IMR-90 (cell line): ENCODE data around the gene PIPOX. TPM values are rescaled to one million over a fixed set of nuclear protein-coding genes. Genes with fewer than 3 reads are reported as not detected.

Source experiments
- ATAC-seq: fragments of 200-7000 bp; cut with Tn5 transposase; 2 replicates; pipeline ENCODE4 v1.9.1; 2020; ENCODE audit warnings: low read depth, mild to moderate bottlenecking, moderate library complexity
- BruUV-seq: library from RNA; stranded (reverse); fragments of 400-500 nt; replicated peaks from 2 replicates; lab custom pipeline; 2021; lab: Mats Ljungman, UMichigan
- CTCF ChIA-PET: fragments of 300-600 bp; formaldehyde crosslinking; extraction: SDS; loops from one replicate; lab custom pipeline; 2021; ENCODE audit warnings: antibody characterized with exemption; lab: Yijun Ruan, JAX
- POLR2A ChIA-PET: fragments of 300-600 bp; sonication (Branson Sonifier 250); formaldehyde crosslinking; loops from one replicate; lab custom pipeline; 2022; ENCODE audit warnings: antibody characterized with exemption; ENCODE audit not compliant: unreplicated experiment; lab: Charles Lee
- DNase-seq: peaks from one replicate; pipeline ENCODE4 v3.0.0; 2013
- H2AFZ ChIP-seq: replicated peaks from 2 replicates; pipeline ENCODE3; 2013; ENCODE audit warnings: low read length, mild to moderate bottlenecking; ENCODE audit not compliant: poor library complexity
- H2AK5ac ChIP-seq: 2 replicates; pipeline ENCODE4 v1.6.1; 2013; ENCODE audit warnings: low read depth, low read length, inconsistent platforms
- H2AK9ac ChIP-seq: replicated peaks from 2 replicates; pipeline ENCODE3; 2013; ENCODE audit warnings: mild to moderate bottlenecking, low read depth, low read length, moderate library complexity; ENCODE audit not compliant: poor library complexity
- H2BK120ac ChIP-seq: 2 replicates; pipeline ENCODE4 v1.6.1; 2013; ENCODE audit warnings: low read depth, low read length, inconsistent platforms
- H2BK15ac ChIP-seq: 3 replicates; pipeline ENCODE4 v1.6.1; 2013; ENCODE audit warnings: low read depth, low read length, inconsistent platforms
- H2BK20ac ChIP-seq: 2 replicates; pipeline ENCODE4 v1.6.1; 2013; ENCODE audit warnings: low read depth, mild to moderate bottlenecking, inconsistent platforms, low read length, moderate library complexity
- H2BK5ac ChIP-seq: 2 replicates; pipeline ENCODE4 v1.6.1; 2013; ENCODE audit warnings: mild to moderate bottlenecking, low read depth, low read length, inconsistent platforms; ENCODE audit not compliant: poor library complexity, severe bottlenecking
- H3K14ac ChIP-seq: replicated peaks from 2 replicates; pipeline ENCODE4 v1.6.1; 2013; ENCODE audit warnings: low read depth, low read length, inconsistent platforms
- H3K18ac ChIP-seq: 2 replicates; pipeline ENCODE4 v1.6.1; 2013; ENCODE audit warnings: low read depth, low read length, control low read depth
- H3K23ac ChIP-seq: 2 replicates; pipeline ENCODE4 v1.6.1; 2013; ENCODE audit warnings: low read depth, low read length, inconsistent platforms
- H3K27ac ChIP-seq: 2 replicates; pipeline ENCODE4 v1.5.1; 2013; ENCODE audit warnings: mild to moderate bottlenecking, control low read depth, low read length; ENCODE audit not compliant: insufficient read depth
- H3K27me3 ChIP-seq: 2 replicates; pipeline ENCODE4 v1.6.1; 2013; ENCODE audit warnings: low read length; ENCODE audit not compliant: control insufficient read depth, insufficient read depth
- H3K36me3 ChIP-seq: 2 replicates; pipeline ENCODE4 v1.6.1; 2013; ENCODE audit warnings: low read length, mixed read lengths; ENCODE audit not compliant: control insufficient read depth, insufficient read depth
- H3K4ac ChIP-seq: 2 replicates; pipeline ENCODE4 v1.6.1; 2013; ENCODE audit warnings: low read depth, low read length, inconsistent platforms
- H3K4me1 ChIP-seq: 2 replicates; pipeline ENCODE4 v1.6.1; 2013; ENCODE audit warnings: low read length, mixed read lengths; ENCODE audit not compliant: control insufficient read depth, insufficient read depth
- H3K4me2 ChIP-seq: 2 replicates; pipeline ENCODE4 v1.6.1; 2013; ENCODE audit warnings: low read depth, mild to moderate bottlenecking, control low read depth, low read length, moderate library complexity
- H3K4me3 ChIP-seq: 2 replicates; pipeline ENCODE4 v1.5.1; 2013; ENCODE audit warnings: low read depth, mild to moderate bottlenecking, control low read depth, low read length, moderate library complexity; ENCODE audit not compliant: insufficient read depth
- H3K56ac ChIP-seq: 2 replicates; pipeline ENCODE4 v1.6.1; 2013; ENCODE audit warnings: low read length, inconsistent platforms; ENCODE audit not compliant: insufficient read depth; ENCODE audit errors: extremely low read depth
- H3K79me1 ChIP-seq, 2 experiments: 2 replicates each; pipeline ENCODE4 v1.6.1; 2013; ENCODE audit warnings: low read length in 2 of 2, inconsistent platforms in 1 of 2, low read depth in 1 of 2
- H3K9ac ChIP-seq: 2 replicates; pipeline ENCODE4 v1.6.1; 2013; ENCODE audit warnings: low read depth, low read length, control low read depth
- H3K9me1 ChIP-seq: 2 replicates; pipeline ENCODE4 v1.6.1; 2013; ENCODE audit warnings: low read length, inconsistent platforms; ENCODE audit not compliant: insufficient read depth
- H3K9me3 ChIP-seq: 2 replicates; pipeline ENCODE4 v1.6.1; 2013; ENCODE audit warnings: low read length; ENCODE audit not compliant: control insufficient read depth, insufficient read depth
- H4K20me1 ChIP-seq: 2 replicates; pipeline ENCODE4 v1.6.1; 2013; ENCODE audit warnings: low read length, inconsistent platforms; ENCODE audit not compliant: insufficient read depth
- H4K5ac ChIP-seq: 2 replicates; pipeline ENCODE4 v1.6.1; 2013; ENCODE audit warnings: mild to moderate bottlenecking, low read depth, low read length, control low read depth
- H4K8ac ChIP-seq, 2 experiments: 2 replicates each; pipeline ENCODE4 v1.6.1; 2013; ENCODE audit warnings: low read depth in 2 of 2, low read length in 2 of 2, control low read depth in 1 of 2, inconsistent platforms in 1 of 2
- H4K91ac ChIP-seq: 2 replicates; pipeline ENCODE4 v1.6.1; 2013; ENCODE audit warnings: low read depth, low read length, inconsistent platforms; ENCODE audit not compliant: insufficient read depth
- BHLHE40 ChIP-seq: fragments of 150-350 bp; IDR thresholded peaks from 2 replicates; pipeline ENCODE4 v1.6.1; 2016; ENCODE audit warnings: mild to moderate bottlenecking, low read depth, low read length
- CEBPB ChIP-seq: IDR thresholded peaks from 2 replicates; pipeline ENCODE4 v1.6.1; 2012; ENCODE audit warnings: low read depth, low read length, improper control_type of control experiment
- CHD1 ChIP-seq: IDR thresholded peaks from 2 replicates; pipeline ENCODE4 v1.6.1; 2012; ENCODE audit warnings: low read depth, low read length, improper control_type of control experiment
- ELK1 ChIP-seq: fragments of 150-350 bp; IDR thresholded peaks from 2 replicates; pipeline ENCODE4 v1.6.1; 2016; ENCODE audit warnings: low read depth, mild to moderate bottlenecking, low read length, moderate library complexity, borderline replicate concordance
- FOS ChIP-seq: fragments of 150-350 bp; IDR thresholded peaks from 2 replicates; pipeline ENCODE4 v1.6.1; 2016; ENCODE audit warnings: low read depth, low read length
- MAFK ChIP-seq: IDR thresholded peaks from 2 replicates; pipeline ENCODE4 v1.6.1; 2012; ENCODE audit warnings: low read depth, low read length, improper control_type of control experiment
- MAZ ChIP-seq: IDR thresholded peaks from 2 replicates; pipeline ENCODE4 v1.6.1; 2012; ENCODE audit warnings: low read depth, mild to moderate bottlenecking, low read length, improper control_type of control experiment, moderate library complexity, borderline replicate concordance
- MXI1 ChIP-seq: IDR thresholded peaks from 2 replicates; pipeline ENCODE4 v1.6.1; 2012; ENCODE audit warnings: low read depth, mild to moderate bottlenecking, low read length, moderate library complexity, borderline replicate concordance
- NFE2L2 ChIP-seq: fragments of 150-350 bp; IDR thresholded peaks from 2 replicates; pipeline ENCODE4 v1.6.1; 2016; ENCODE audit warnings: low read depth, mild to moderate bottlenecking, low read length
- POLR2A ChIP-seq: IDR thresholded peaks from 2 replicates; pipeline ENCODE4 v1.6.1; 2012; ENCODE audit warnings: mild to moderate bottlenecking, low read depth, low read length
- RAD21 ChIP-seq: IDR thresholded peaks from 2 replicates; pipeline ENCODE4 v1.6.1; 2012; ENCODE audit warnings: low read length, improper control_type of control experiment
- RCOR1 ChIP-seq: IDR thresholded peaks from 2 replicates; pipeline ENCODE4 v1.6.1; 2012; ENCODE audit warnings: mild to moderate bottlenecking, low read length, improper control_type of control experiment; ENCODE audit not compliant: insufficient replicate concordance
- RFX5 ChIP-seq: IDR thresholded peaks from 2 replicates; pipeline ENCODE4 v1.8.0; 2012; ENCODE audit warnings: low read depth, mild to moderate bottlenecking, low read length, moderate library complexity
- SMC3 ChIP-seq: fragments of 150-350 bp; IDR thresholded peaks from 2 replicates; pipeline ENCODE4 v1.6.1; 2016; ENCODE audit warnings: low read depth, mild to moderate bottlenecking, antibody characterized with exemption, low read length, moderate library complexity
- WGBS, 2 experiments: methylation state at CpG; one replicate each; pipeline versions ENCODE4 v1.1.5 to v1.1.7; 2013; ENCODE audit warnings: missing lambda C conversion rate in 2 of 2; ENCODE audit not compliant: insufficient read length in 1 of 2; ENCODE audit errors: extremely low coverage in 2 of 2; 5-methylcytosine and 5-hydroxymethylcytosine counted together
- dilution Hi-C: fragments of 300-500 bp; cut with HindIII; formaldehyde crosslinking; loops from one replicate; pipeline ENCODE4 v1.14.3; 2018; ENCODE audit warnings: low sequenced_read_pairs; ENCODE audit not compliant: unreplicated experiment
- in situ Hi-C: fragments of 300-500 bp; cut with MboI; formaldehyde crosslinking; loops from 3 replicates; pipeline ENCODE4 v1.14.3; 2019; ENCODE audit warnings: low sequenced_read_pairs, inconsistent platforms, mixed read lengths
- intact Hi-C: fragments of 100-400 bp; cut with micrococcal nuclease; formaldehyde crosslinking; loops from 2 replicates; pipeline ENCODE4 v1.10.0; 2022
- polyA plus RNA-seq, 3 experiments: library from polyadenylated mRNA; depleted of rRNA; stranded (reverse); fragments of >200 nt; gene quantifications; 2 replicates each; pipeline ENCODE4 v1.2.3, GENCODE V29; 2012; ENCODE audit warnings: low replicate concordance in 1 of 3
- total RNA-seq: library from RNA; depleted of rRNA; stranded (reverse); fragments of >200 nt; gene quantifications from 2 replicates; pipeline ENCODE4 v1.2.3, GENCODE V29; 2012
- TF ChIP-seq, protein P1 (sequence below): fragments of 150-350 bp; IDR thresholded peaks from 2 replicates; pipeline ENCODE4 v1.6.1; 2017; ENCODE audit warnings: mild to moderate bottlenecking, antibody characterized with exemption, low read length, low read depth
- TF ChIP-seq, protein P2 (sequence below): conservative IDR thresholded peaks from 2 replicates; pipeline ENCODE4 v1.5.1; 2012; ENCODE audit warnings: mild to moderate bottlenecking, low read depth, low read length, improper control_type of control experiment

PIPOX gene
- total and polyA plus RNA-seq, 2 of the 4 experiments (the other 2 are of a cell fraction): 0.43 to 1.3 TPM

- Histone ChIP-seq H2AK9ac (no peak overlapping the region), H4K20me1 (no peaks in the 10 kb centered on the region; the same call in 1 of the 2 replicates), H3K4me2 (no peak overlapping the region), H3K4me3 (no peak overlapping the region), H2AFZ (no peak overlapping the region), H3K18ac (no peak overlapping the region), H3K9me1 (no peaks in the 10 kb centered on the region), H3K79me1 (no peaks in the 10 kb centered on the region), H4K5ac (no peak overlapping the region), H3K36me3 (no peaks in the 10 kb centered on the region), H3K9ac (no peak overlapping the region), H3K27me3 (peaks cover 32% of the 10 kb centered on the region), H3K23ac (no peak overlapping the region), H2BK5ac (no peak overlapping the region), H3K27ac (no peak overlapping the region), H4K8ac (no peak overlapping the region), H2BK15ac (no peak overlapping the region), H2BK20ac (no peak overlapping the region), H3K14ac (no peak overlapping the region), H3K9me3 (no peaks in the 10 kb centered on the region), H4K91ac (no peak overlapping the region), H2BK120ac (no peak overlapping the region), H2AK5ac (no peak overlapping the region), H3K4me1 (no peaks in the 10 kb centered on the region), H3K4ac (no peak overlapping the region), H3K56ac (no peak overlapping the region)
- 95% methylated on average over 3 of the region's 10 CpGs; no CpG with 5 or more reads in 1 of the 2 experiments for WGBS, 2 experiments
- DNase-seq (no peak), ATAC-seq (no peak)
- in situ Hi-C loops (no loop called here), dilution Hi-C loops (no loop called here), intact Hi-C loops (loop anchor here (5.0 kb wide), 1 partner anchor 47 kb away; no protein-coding TSS in a partner anchor)
- no TSS peak for BruUV-seq
- TF ChIP-seq FOS (no peak), RAD21 (no peak), MXI1 (no peak), RFX5 (no peak), BHLHE40 (no peak), POLR2A (no peak), CEBPB (no peak), MAFK (no peak), RCOR1 (no peak), NFE2L2 (no peak), MAZ (no peak), ELK1 (no peak), SMC3 (no peak), CHD1 (no peak)
- TF ChIP-seq, protein P1, sequence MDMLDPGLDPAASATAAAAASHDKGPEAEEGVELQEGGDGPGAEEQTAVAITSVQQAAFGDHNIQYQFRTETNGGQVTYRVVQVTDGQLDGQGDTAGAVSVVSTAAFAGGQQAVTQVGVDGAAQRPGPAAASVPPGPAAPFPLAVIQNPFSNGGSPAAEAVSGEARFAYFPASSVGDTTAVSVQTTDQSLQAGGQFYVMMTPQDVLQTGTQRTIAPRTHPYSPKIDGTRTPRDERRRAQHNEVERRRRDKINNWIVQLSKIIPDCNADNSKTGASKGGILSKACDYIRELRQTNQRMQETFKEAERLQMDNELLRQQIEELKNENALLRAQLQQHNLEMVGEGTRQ: no peak
- TF ChIP-seq, protein P2, sequence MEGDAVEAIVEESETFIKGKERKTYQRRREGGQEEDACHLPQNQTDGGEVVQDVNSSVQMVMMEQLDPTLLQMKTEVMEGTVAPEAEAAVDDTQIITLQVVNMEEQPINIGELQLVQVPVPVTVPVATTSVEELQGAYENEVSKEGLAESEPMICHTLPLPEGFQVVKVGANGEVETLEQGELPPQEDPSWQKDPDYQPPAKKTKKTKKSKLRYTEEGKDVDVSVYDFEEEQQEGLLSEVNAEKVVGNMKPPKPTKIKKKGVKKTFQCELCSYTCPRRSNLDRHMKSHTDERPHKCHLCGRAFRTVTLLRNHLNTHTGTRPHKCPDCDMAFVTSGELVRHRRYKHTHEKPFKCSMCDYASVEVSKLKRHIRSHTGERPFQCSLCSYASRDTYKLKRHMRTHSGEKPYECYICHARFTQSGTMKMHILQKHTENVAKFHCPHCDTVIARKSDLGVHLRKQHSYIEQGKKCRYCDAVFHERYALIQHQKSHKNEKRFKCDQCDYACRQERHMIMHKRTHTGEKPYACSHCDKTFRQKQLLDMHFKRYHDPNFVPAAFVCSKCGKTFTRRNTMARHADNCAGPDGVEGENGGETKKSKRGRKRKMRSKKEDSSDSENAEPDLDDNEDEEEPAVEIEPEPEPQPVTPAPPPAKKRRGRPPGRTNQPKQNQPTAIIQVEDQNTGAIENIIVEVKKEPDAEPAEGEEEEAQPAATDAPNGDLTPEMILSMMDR: no peak
- ChIA-PET CTCF (no interaction called here), POLR2A (no interaction called here)
Observed at GRCh38 chr17:29068818-29069217, 25.9 kb downstream of the PIPOX start.
